Lung (tissue), 12 donors: Measurements from ENCODE around the gene PCDHB6. TPM values are rescaled to one million over a fixed set of nuclear protein-coding genes. Genes with fewer than 3 reads are reported as not detected.
"Not testable (repeated sequence)": the region's sequence is repeated elsewhere in the genome, so short reads cannot be mapped to it uniquely, and the experiment has no call there.

Source experiments
- ATAC-seq: fragments of 200-7000 bp; cut with Tn5 transposase; one replicate; pipeline ENCODE4 v1.9.1; 2020; ENCODE audit warnings: moderate number of reproducible peaks; ENCODE audit not compliant: insufficient read depth, low FRiP score
- DNase-seq, 3 donors: peaks; one replicate each; pipeline ENCODE4 v3.0.0-alpha.2; 2013 to 2017
- H3K27ac ChIP-seq, 2 donors: one replicate each; pipeline ENCODE4 v1.5.1; 2013; ENCODE audit warnings: mild to moderate bottlenecking in 2 of 2, moderate library complexity in 2 of 2, control low read depth in 1 of 2, inconsistent platforms in 1 of 2, low read depth in 1 of 2, low read length in 1 of 2
- H3K27me3 ChIP-seq, 3 donors: one replicate each; pipeline ENCODE4 v1.5.1; 2013; ENCODE audit warnings: low read length in 2 of 3; ENCODE audit not compliant: control insufficient read depth in 3 of 3, insufficient read depth in 3 of 3
- H3K36me3 ChIP-seq, 4 donors: one replicate each; pipeline ENCODE4 v1.5.1; 2013; ENCODE audit warnings: low read length in 4 of 4, mild to moderate bottlenecking in 1 of 4, moderate library complexity in 1 of 4; ENCODE audit not compliant: control insufficient read depth in 4 of 4, insufficient read depth in 4 of 4
- H3K4me1 ChIP-seq, 5 donors: one replicate each; pipeline ENCODE4 v1.5.1; 2013; ENCODE audit warnings: low read length in 5 of 5, mild to moderate bottlenecking in 2 of 5, moderate library complexity in 1 of 5; ENCODE audit not compliant: control insufficient read depth in 5 of 5, insufficient read depth in 5 of 5
- H3K4me3 ChIP-seq: one replicate; pipeline ENCODE4 v1.5.1; 2013; ENCODE audit warnings: mild to moderate bottlenecking, control low read depth, moderate library complexity
- H3K9ac ChIP-seq, 2 donors: one replicate each; pipeline ENCODE4 v1.5.1; 2013; ENCODE audit warnings: low read length in 2 of 2, control low read depth in 1 of 2; ENCODE audit not compliant: insufficient read depth in 1 of 2
- H3K9me3 ChIP-seq, 4 donors: one replicate each; pipeline ENCODE4 v1.5.1; 2013; ENCODE audit warnings: low read length in 3 of 4, mild to moderate bottlenecking in 1 of 4, moderate library complexity in 1 of 4; ENCODE audit not compliant: control insufficient read depth in 4 of 4, insufficient read depth in 3 of 4
- WGBS, 2 donors: extraction: QIAGEN DNeasy Blood & Tissue Kit; methylation state at CpG; one replicate each; pipeline ENCODE4 v1.1.7; 2013; 5-methylcytosine and 5-hydroxymethylcytosine counted together
- polyA plus RNA-seq, 2 donors: library from polyadenylated mRNA; stranded (reverse); fragments of 200-250 nt; gene quantifications; one replicate each; pipeline ENCODE4 v1.2.1, GENCODE V29; 2013
- total RNA-seq, 2 donors: library from RNA; depleted of rRNA in 1 of 2; stranded (reverse); fragments of >200 nt in 1 of 2; gene quantifications; one replicate each; pipeline ENCODE4 v1.2.1, GENCODE V29; 2014 to 2021
- TF ChIP-seq, protein P1 (sequence below): IDR thresholded peaks from 2 replicates; pipeline ENCODE4 v1.5.1; 2012; ENCODE audit warnings: mild to moderate bottlenecking; ENCODE audit errors: control extremely low read depth, extremely low read depth
- donor health status: control.
- donor health status: control.
- donor health status: Bipolar disorder and iron deficiency.
- donor health status: healthy.
- donor health status: DM: yes; HTN: yes; CAD: no.

Gene PCDHB6
- total and polyA plus RNA-seq, 4 donors, result 0.16 to 1.7 (median 0.66) TPM

DNA sequence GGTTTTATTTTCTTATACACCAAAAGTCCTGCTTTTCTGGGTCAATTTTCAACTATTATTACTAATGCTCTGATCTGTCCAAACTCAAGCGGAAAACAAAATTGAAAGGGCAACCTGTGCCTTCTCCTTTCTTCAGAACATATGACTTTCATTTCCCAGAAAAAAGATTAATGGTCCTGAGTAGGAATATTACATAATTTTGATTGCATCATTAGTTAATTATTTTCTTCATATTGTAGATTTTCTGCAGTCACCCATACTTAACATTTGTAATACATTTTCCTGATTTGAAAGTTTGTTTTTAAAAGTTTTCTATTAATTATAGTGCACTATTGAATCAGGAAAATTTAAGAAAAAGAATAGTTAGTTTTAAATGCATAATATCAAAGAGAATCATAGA is 26.1 kb downstream of the PCDHB6 start:
- DNase-seq, result no peak
- H3K9me3 ChIP-seq, result peaks cover 6 to 40% (median 26%) of the 10 kb centered on the region in 4 donors

GRCh38 chr5:141177577-141178191 is 27.8 kb downstream of the PCDHB6 start, which contains the start of gene PCDHB8:
TSS of gene PCDHB8 (plus strand) at chr5:141177790. CDS start at chr5:141178035, 245 bp downstream.
- not testable (repeated sequence) for H3K36me3 ChIP-seq, H3K27ac ChIP-seq, H3K4me3 ChIP-seq, H3K9ac ChIP-seq, ATAC-seq, H3K27me3 ChIP-seq, H3K4me1 ChIP-seq
- peak in 1 of 3 donors; percentile 31 for DNase-seq
- whole genome bisulfite sequencing, 2 donors, result 26 to 32% methylated on average over 14 to 15 of the region's 18 CpGs
- H3K9me3 ChIP-seq, result peaks cover 4 to 44% (median 29%) of the 10 kb centered on the region in 4 donors

More for the DNA sequence above, 26.1 kb downstream of the PCDHB6 start:
- TF ChIP-seq, protein P1, sequence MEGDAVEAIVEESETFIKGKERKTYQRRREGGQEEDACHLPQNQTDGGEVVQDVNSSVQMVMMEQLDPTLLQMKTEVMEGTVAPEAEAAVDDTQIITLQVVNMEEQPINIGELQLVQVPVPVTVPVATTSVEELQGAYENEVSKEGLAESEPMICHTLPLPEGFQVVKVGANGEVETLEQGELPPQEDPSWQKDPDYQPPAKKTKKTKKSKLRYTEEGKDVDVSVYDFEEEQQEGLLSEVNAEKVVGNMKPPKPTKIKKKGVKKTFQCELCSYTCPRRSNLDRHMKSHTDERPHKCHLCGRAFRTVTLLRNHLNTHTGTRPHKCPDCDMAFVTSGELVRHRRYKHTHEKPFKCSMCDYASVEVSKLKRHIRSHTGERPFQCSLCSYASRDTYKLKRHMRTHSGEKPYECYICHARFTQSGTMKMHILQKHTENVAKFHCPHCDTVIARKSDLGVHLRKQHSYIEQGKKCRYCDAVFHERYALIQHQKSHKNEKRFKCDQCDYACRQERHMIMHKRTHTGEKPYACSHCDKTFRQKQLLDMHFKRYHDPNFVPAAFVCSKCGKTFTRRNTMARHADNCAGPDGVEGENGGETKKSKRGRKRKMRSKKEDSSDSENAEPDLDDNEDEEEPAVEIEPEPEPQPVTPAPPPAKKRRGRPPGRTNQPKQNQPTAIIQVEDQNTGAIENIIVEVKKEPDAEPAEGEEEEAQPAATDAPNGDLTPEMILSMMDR, result no peak
- peaks cover 0 to 3% (median 0%) of the 10 kb centered on the region in 4 donors for H3K36me3 ChIP-seq
- ATAC-seq, result no peak
- H3K4me1 ChIP-seq, result no peaks in the 10 kb centered on the region
- WGBS, 2 donors, result 49 to 68% methylated on average over 1 of the region's 1 CpG
- H3K27ac ChIP-seq, result no peak overlapping the region
- no peak overlapping the region for H3K9ac ChIP-seq
- H3K27me3 ChIP-seq, result peaks cover 0 to 4% (median 3%) of the 10 kb centered on the region in 3 donors
- H3K4me3 ChIP-seq, result no peak overlapping the region

DNA sequence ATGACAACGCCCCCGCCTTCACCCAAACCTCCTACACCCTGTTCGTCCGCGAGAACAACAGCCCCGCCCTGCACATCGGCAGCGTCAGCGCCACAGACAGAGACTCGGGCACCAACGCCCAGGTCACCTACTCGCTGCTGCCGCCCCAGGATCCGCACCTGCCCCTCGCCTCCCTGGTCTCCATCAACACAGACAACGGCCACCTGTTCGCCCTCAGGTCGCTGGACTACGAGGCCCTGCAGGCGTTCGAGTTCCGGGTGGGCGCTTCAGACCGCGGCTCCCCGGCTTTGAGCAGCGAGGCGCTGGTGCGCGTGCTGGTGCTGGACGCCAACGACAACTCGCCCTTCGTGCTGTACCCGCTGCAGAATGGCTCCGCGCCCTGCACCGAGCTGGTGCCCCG is 29.5 kb downstream of the PCDHB6 start:
- H3K4me1 ChIP-seq, H3K36me3 ChIP-seq, H3K9ac ChIP-seq, H3K27ac ChIP-seq, DNase-seq, ATAC-seq, H3K27me3 ChIP-seq, H3K4me3 ChIP-seq: not testable (repeated sequence)
- peaks cover 0 to 43% (median 26%) of the 10 kb centered on the region in 4 donors for H3K9me3 ChIP-seq
- WGBS, 2 donors, result 35 to 38% methylated on average over 30 to 35 of the region's 39 CpGs

GRCh38 chr5:141179876-141180275 is 30.0 kb downstream of the PCDHB6 start:
- H3K9ac ChIP-seq, H3K36me3 ChIP-seq, H3K4me1 ChIP-seq, ATAC-seq, DNase-seq, H3K4me3 ChIP-seq, H3K27ac ChIP-seq, H3K27me3 ChIP-seq: not testable (repeated sequence)
- peaks cover 4 to 43% (median 25%) of the 10 kb centered on the region in 4 donors for H3K9me3 ChIP-seq
- 21 to 26% methylated on average over 15 to 32 of the region's 32 CpGs for WGBS, 2 donors

- H3K4me3 ChIP-seq, result no peak overlapping the region
- peaks cover 4 to 39% (median 24%) of the 10 kb centered on the region in 4 donors for H3K9me3 ChIP-seq
- peaks cover 0 to 4% (median 3%) of the 10 kb centered on the region in 3 donors for H3K27me3 ChIP-seq
- H3K9ac ChIP-seq, result no peak overlapping the region
- WGBS, 2 donors, result 29 to 41% methylated on average over 1 of the region's 1 CpG
- no peak overlapping the region for H3K27ac ChIP-seq
- TF ChIP-seq, protein P1, result no peak
- peaks cover 0 to 1% (median 0%) of the 10 kb centered on the region in 5 donors for H3K4me1 ChIP-seq
- ATAC-seq, result no peak
- peaks cover 0 to 3% (median 0%) of the 10 kb centered on the region in 4 donors for H3K36me3 ChIP-seq
- no peak for DNase-seq
Observed at GRCh38 chr5:141180313-141180712, 30.5 kb downstream of the PCDHB6 start.
